NCI-H1105 (cell line): ENCODE data around the gene MYD88.

Experiments used
- DNase-seq: peaks from one replicate; lab custom pipeline; 2025; lab: John Stamatoyannopoulos, UW

The MYD88 gene

DNA sequence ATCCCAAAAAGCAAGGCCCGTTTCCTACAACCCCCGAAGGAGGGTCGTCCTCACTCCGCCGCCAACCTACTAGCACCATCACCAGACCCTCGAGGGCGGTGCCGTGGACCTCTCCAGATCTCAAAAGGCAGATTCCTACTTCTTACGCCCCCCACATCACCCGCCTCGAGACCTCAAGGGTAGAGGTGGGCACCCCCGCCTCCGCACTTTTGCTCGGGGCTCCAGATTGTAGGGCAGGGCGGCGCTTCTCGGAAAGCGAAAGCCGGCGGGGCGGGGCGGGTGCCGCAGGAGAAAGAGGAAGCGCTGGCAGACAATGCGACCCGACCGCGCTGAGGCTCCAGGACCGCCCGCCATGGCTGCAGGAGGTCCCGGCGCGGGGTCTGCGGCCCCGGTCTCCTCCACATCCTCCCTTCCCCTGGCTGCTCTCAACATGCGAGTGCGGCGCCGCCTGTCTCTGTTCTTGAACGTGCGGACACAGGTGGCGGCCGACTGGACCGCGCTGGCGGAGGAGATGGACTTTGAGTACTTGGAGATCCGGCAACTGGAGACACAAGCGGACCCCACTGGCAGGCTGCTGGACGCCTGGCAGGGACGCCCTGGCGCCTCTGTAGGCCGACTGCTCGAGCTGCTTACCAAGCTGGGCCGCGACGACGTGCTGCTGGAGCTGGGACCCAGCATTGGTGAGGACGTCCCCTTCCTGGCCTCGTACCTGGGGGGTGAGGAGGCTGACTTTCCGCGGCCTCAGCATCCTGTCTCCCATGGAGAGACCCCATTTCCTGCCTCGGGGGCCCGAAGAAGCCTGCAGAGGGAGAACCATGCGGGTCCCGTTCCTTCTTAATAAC lies at the start of gene MYD88:
TSS of gene MYD88 (plus strand) at position 313 of the 842 bp plus-strand sequence. CDS start at position 353, 40 bp downstream.
- DNase-seq = no peak

DNA sequence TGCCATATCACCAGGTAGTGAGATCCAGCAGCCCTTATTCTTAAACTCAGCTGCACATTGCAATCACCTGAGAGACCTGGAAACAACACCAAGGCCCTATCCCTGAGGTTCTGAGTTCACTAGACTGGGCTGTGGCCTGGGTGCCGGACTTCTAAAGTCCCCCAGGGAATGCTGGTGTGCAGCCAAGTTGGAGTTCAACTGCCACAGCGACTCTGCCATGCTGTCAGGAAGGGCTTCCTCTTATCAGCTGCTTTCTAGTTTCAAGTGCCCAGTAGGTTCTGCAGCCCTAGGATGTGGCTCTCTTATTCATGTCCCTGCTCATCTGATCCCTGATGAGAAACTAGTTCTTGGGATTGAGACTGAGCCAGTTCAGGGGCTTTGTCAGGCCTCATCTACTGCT lies 49.3 kb upstream of the MYD88 start:
- no peak for DNase-seq

DNA sequence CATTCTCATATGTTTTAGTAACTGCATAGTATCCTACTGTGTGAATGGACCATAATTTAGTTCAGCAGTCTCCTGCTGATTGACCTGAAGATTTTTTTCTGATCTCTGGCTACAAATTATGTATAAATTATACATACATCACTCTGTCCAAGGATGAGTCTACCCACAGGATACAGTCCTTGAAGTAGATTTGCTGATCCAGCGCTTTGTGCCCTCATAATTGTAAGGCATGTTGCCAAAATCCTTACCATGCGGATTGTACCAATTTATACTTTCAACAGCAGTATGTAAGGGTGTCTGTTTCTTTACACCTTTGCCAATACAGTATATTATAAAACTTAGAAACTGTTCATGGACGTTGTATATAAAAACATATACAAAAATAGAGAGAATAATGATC lies 48.0 kb upstream of the MYD88 start:
- DNase-seq = no peak

DNA sequence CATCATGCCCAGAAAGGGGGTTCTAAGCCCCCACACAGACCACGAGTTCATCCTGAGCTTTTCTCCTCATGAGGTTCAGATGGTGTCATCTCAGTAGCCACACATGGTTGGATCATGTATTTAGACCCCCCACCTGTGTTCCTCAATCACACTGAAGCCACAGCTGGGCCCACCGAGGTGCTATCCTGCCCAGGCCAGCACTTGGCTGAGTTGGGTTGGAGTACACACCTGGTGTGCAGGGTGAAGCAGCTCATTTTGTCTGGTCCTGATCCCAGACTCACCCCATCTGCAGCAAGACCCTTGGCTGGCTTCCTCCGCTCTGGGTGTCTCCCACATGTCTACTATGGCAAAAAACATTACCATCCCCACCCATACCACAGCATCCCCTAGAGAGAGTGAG lies 43.5 kb upstream of the MYD88 start:
- DNase-seq = no peak

DNA sequence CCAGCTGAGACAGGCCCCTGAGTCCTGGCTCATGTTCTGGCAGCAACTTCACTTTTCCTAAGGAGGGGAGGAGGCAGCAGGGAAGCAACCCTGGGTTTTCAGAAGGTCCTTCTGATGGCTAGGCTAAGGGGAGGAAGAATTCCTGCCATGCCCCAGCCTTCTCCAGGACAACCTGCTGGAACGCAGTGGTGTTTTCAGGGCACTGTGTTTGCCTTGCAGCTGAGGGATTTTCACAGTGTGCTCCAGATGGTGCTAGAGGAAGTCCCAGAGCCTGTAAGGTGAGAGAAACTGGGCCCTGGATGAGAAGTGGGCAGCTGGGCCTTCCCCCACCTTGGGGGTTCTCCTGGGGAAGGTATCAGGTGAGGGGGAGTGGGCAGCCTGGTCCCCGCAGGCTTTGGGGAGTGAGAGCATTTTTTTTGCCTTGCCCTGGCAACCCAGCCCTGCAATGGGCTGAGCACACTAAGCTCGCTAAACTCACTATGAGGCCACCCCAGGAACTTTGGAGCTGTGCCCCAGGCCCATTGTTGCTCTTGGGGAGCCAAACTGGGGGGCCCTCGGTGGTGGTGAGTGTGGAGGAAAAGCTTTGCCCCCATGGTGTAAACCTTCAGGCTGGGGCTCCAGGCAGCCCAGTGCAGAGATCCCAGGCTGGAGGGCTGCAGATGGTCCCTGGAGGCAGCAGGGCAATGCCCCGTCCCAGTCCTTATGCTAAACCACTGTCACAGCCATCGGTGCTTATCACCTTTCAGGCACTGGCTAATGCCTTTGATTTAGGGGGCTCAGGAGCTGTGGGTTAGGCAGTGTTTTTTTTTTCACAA lies 42.6 kb upstream of the MYD88 start:
- DNase-seq = no peak

DNA sequence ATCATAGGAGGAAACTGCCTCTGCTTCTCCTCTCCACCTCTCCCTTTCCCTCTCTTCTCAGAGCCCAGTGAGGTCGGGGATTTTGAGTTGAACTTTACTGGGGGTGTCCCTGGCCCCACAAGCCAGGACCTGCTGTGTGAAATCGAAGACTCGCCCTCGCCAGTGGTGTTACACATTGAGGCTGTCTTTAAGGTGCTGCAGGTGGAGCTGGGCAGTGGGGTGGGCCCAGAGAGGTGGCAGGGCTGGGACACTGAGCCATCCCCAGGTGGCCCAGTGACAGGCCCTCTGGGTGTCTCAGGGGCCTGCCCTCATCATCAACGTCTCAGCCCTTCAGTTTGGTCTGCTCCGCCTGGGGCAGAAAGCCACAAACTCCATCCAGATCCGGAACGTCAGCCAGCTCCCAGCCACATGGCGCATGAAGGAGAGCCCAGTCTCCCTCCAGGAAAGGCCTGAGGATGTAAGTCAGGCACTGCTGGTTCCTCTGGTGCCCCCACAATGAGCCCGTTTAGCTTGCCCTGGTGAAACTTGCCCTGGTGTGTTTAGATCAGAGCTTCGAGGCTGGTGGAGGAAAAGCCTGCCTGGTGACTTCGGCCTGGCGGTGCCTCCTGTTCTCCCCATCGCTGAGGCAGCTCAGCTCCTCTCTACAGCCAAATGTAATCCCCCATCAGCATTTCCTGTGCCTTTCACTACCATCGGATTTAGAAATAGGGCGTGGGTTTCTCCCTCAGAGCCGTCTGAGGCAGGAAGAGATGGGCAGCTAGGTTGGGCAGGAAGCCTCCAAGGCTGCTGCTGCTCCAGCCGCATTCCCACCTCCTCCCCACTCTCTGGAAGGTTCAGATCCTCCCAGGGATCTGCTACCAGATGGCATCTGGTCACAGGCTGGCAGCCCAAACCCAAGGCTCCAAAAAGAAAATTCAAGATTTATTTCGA lies 40.8 kb upstream of the MYD88 start:
- DNase-seq = no peak

DNA sequence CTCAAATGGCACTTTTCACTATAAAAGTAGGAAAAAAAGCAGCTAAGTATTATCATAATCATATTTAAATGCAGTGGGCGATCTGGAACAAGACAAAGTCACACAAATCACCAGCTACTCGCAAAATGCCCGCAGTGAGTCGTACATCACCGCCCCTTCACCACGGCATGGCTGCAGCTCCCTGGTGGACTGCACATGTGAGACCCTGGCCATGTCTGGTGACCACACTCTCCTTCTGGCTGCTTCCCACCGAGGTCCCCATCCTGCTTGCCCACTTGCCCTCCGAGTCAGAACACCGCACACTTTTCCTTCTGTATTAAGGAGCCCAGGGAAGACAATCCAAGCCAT lies 40.1 kb upstream of the MYD88 start:
- no peak for DNase-seq

DNA sequence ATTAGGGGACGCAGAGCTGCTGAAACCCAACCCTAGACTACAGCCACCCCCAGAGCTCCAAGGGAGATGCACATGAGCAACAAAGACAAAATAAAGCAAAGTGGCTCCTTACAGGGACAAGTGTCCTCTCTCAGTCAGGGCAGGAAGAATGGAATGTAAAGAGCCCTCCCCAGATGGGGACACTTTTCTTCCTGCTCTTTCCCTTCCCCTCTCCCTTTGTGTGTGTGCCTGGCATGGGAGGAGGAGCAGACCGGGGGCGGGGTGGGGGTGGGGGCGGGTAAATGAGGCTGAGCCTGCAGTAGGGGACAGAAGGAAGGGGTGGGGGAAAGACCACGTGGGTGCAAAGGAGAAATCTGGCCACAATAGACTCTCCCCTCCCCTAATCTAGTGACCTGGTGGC lies 38.9 kb upstream of the MYD88 start:
- DNase-seq = no peak

DNA sequence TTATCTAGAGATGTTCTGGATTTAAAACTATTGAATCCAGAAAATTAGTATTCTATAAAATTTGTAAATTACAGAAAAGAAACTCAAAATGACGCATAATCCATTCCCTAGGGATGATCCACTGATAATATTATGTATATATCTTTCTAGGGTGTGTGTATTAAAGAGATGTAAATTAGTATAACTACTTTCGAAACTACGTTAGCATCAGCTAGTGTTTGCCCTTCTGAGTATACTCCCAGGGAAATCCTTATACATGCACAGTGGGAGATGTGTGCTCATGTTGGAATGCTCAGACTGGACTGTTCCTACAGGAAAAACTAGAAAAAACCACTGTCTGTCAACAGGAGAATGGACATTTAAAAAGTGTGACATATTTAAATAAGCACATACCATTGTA lies 38.0 kb upstream of the MYD88 start:
- no peak for DNase-seq

DNA sequence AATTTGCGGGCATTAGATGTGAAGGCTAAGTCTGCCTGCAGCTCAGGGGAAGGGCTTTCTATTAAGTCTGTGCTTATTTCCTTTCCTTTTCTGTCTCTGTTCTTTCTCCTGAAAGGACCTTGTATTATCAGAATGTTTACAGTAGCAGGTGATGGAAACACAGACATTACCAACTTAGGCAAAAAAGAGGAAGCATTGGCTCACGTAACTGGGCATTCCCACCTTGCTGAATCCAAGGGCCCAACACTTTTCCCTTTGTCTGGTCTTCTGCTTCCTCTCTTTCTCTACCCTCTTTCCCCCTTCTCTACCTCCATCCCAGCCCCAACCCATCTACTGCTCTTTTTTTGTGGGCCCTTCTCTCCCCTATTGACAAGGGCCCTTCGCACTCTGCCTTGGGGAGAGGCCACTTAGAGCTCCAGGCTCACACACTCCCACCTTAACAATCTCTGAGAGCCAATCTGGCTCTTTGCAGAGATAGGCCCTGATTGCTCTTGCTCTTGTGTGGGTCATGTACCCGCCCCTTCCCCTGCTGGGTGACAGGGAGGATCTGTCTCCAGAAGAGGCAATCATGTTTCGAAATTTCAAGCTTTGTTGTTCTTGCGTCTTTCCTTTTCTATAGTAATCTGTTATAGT lies 36.5 kb upstream of the MYD88 start:
- no peak for DNase-seq

DNA sequence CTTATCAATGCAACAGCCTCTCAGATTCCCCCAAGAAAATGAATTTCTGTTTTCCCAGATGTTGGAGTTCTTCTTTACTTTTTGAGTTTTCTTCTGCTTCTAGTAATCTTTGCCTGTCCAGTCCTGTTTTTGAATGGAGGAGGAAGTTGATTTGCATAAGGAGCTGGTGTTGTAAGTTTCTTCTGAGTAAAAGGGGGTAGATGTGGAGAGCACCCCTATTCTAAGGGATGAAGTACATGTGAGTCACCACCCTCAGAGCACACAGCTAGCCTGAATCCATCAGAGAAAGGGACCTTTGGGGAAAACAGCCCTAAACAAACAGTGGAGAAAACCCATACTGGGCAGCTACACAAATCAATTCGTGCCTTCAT lies 36.0 kb upstream of the MYD88 start:
- DNase-seq = no peak

DNA sequence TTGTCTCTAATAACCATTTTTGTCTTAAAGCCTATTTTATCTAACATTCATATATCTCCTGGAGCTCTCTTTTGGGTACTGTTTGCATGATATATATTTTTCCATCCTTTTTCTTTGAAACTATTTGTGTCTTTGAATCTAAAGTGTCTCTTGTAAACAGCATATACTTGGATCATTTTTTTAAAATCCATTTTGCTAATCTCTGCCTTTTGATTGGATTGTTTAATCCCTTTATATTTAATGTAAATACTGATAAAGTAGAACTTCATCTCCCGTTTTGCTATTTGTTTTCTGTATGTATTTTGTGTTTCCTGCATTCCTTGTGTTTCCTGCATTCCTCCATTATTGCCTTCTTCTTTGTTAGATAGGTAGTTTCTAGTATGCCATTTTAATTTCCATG lies 32.9 kb upstream of the MYD88 start:
- no peak for DNase-seq

DNA sequence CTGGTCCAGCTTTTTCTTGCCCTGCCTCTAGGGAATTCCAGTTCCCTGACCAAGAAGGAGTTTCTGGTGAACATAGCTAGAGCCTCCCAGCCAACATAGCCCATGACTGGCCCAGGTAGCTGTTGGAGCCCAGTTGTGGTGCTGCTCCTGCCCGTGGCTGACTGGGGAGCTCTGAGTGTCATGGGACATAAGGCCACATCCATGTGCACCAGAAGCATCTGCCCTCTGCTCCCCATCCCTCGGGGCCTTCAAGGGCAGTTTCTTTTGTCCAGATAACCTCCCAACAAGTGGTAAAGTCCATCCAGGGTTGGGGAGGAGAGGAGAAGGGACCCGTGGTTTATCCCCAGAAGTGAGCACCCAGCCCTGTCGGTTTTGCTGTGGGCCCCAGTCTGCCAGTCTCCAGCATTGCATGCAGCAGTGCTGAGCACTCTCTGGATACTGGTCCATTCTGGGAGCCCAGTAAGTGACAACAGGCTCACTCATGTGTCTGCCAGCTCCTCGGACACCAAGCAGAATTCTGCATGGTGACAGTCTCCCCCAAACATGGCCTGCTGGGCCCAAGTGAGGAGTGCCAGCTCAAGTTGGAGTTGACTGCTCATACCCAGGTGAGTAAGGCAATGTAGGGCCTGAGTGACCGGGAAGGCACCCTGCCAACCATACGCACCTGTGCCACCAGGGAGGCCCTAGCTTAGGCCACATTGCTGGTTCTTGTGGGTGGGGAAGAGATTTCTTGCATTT lies 30.4 kb upstream of the MYD88 start:
- DNase-seq = no peak

DNA sequence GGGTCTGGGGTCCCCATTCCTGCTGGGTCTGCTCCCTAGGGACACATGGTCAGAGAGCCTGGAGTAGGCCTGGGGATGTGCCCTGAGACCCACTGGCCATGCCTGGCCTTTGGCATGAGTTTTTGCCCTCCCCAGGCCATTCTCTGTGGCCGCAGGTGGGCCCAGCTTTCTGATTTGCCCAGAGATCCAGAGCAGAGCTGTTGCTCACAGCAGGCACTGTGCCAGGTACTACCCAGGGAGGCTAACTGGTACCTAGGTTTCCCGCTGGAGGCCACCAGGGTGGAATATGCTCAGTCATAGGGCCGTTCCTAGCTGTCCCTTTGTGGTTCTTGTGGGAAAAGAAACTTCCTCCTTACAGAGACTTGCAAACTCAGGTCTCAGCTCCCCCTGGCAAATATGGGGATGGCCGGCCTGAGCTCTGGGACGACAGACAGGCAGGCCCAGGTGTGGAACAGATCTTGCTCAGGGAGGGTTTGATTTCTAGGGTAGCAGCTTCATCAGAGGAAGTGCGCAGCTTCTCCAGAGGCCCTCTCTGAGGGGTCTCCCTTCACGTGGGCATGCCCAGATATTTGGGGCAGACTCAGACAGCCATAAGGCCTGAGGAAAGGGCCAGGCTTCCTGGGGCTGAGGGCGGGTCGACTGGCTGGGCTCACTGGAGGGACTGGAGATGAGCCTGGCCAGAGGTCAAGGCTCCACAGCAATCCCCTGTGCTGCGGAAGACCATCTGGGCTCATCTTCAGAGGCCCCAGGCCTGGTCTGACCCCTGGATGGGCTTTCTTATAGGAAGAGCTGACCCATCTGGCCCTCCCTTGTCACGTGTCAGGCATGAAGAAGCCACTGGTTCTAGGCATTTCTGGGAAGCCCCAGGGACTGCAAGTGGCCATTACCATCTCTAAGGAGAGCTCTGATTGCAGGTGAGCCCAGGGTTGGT lies 29.5 kb upstream of the MYD88 start:
- no peak for DNase-seq

DNA sequence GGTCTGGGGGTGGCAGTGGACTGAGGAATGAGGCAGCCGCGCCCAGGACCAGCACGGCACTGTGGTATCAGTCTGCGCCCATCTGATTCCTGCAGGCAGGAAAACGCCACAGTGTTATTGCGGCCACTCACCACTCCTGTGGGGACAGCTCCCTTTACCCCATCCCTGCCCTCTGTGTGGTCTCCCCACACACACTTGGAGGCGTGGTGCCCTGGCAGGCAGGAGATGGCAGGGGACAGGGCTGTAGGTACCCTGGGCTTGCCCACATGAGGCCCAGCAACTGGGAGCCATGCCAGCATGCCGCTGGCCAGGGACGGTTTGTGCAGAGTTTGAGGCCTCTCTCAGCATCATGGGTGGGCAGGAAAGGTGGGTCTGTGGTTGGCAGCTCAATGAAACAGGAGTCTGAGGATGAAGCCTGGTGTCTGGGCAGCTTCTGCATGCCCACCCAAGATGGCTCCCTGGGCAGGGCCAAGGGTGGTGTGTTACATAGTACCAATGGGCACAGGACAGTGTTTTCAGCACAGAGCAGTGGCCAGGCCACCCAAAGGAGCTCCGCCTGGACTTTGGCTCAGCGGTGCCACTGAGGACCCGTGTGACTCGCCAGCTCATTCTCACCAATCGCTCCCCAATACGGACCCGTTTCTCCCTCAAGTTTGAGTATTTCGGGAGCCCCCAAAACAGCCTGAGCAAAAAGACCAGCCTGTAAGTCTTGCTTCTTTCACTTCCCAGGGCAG lies 28.7 kb upstream of the MYD88 start:
- DNase-seq = no peak

DNA sequence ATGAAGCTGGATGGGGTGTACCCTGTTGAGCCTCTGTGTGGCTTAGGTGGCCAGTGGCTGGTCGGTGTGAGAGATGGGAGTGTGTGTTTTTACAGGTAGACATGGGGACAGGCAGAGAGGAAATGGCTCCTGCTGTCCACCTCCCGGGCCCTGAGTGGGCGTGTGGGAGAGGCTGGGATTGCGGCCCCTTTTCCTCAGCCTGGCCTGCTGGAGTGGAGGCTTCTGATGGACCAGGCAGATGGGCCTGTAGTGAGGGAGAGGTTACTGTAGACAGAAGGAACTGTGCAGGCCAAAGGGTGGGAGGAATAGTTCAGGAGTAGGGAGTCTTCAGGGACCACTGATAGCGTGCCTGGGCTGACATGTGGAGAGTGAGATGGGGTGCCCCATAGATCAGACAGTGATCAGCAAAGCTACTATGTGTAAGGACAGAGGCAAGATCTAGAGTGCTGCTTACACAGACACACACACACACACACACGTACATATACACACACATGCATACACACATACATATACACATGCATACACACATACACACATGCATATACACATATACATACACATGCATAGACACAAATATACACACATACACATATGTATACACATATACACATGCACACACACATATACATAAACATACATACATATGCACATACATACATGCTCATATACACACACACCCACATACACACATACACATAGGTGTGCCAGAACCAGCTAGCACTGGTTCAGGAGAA lies 28.0 kb upstream of the MYD88 start:
- no peak for DNase-seq

DNA sequence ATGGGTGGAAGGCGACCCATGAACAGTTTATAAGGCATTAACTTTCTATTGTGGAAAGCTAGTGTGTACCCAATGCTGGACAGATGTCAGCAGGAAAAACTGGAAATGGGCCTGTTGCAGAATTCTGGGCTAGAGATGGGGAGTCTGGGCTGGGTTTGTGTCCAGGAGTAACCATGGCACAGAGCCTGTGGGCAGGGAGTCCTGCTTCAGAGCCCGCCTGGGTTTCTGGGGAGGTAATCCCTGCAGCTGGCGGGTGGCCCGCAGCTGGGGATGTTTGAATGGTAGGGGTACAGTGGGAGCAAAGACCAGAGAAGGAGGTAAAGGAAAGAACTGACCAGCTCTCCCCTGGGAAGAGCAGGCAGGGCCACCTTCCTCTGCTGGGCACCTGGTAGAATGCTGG lies 27.3 kb upstream of the MYD88 start:
- no peak for DNase-seq

DNA sequence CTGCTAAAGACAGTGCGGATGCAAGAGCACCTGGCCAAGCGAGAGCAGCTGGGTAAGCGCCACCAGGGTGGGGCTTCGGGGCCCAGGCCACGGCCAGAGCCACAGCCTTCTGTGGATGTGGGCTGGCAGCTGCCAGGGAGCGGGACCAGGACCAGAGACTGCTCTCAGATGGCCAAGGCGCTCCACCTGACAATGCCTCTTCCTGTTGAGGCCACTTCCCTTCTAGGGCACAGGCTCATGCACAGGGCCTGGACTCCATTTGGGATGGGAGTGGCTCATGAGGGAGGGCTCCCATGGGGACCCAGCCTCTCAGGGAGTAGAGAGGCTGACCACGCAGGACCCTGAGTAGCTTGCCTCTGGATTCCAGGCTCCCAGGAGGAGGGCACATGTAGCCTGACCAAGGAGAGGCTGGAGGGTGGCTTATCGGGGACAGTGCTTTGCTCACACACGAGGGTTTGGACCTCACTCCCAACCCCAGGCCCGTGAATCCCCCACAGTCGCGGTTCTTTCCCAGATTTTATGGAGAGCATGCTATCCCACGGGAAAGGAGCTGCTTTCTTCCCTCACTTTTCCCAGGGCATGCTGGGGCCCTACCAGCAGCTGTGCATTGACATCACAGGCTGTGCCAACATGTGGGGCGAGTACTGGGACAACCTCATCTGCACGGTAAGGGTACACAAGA lies 26.6 kb upstream of the MYD88 start:
- DNase-seq = no peak
